CMK (cell line): Measurements from ENCODE around the gene KIF25.
"Not testable (repeated sequence)": the region's sequence is repeated elsewhere in the genome, so short reads cannot be mapped to it uniquely, and the experiment has no call there.

Source experiments
- DNase-seq: peaks from one replicate; pipeline ENCODE4 v3.0.0-alpha.2; 2010; ENCODE audit warnings: low read depth

KIF25 gene

GRCh38 chr6:167995731-167996151 lies 1.7 kb upstream of the KIF25 start:
- no peak for DNase-seq

- peak; percentile 11 for DNase-seq
These were observed 859 bp upstream of the KIF25 start for GRCh38 chr6:167996424-167997199.

DNA sequence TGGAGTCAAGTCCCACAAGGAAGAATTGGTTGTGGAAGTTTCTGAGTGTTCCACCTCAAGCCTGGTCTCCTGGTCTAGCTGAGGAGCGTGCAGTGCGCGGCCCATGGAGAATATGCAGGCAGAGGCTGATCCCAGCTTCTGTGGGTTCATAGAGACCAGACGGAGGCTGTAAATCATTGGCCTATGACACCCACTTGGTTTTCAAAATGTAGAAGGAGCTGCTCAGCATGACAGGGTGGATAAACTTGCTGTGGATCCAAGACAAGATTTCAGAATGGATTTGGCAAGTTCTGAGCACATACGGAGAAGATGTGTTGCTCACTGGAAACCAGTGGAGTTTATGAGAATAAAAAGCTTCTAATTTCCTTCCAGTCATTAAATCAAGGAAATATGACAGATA lies 744 bp downstream of the KIF25 start:
- DNase-seq: no peak

DNA sequence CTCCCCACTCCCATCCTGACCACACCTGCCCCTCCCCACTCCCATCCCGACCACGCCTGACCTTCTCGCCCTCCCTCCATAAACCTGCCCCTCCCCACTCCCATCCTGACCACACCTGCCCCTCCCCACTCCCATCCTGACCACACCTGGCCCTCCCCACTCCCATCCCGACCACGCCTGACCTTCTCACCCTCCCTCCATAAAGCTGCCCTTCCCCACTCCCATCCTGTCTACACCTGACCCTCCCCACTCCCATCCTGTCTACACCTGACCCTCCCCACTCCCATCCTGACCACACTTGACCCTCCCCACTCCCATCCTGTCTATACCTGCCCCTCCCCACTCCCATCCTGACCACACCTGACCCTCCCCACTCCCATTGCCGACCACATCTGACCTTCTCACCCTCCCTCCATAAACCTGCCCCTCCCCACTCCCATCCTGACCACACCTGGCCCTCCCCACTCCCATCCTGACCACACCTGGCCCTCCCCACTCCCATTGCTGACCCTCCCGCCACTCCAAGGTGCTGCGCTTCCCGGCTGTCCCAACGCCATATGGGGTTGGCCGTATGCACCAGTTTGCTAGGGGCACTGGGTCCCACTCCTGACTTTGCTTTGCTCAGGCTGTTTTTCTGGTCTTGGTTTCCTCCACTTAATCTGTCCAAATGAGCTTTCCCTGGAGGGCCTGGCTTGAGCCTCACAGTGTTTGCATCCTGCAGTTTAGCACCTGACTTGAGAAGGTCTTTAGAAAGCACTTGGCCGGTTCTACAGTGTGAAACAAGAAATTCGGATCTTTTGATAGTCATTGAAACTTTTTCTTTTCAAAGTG lies 2.9 kb downstream of the KIF25 start:
- no peak for DNase-seq

- DNase-seq: no peak
These were observed 3.5 kb downstream of the KIF25 start for GRCh38 chr6:168001029-168001332.

DNA sequence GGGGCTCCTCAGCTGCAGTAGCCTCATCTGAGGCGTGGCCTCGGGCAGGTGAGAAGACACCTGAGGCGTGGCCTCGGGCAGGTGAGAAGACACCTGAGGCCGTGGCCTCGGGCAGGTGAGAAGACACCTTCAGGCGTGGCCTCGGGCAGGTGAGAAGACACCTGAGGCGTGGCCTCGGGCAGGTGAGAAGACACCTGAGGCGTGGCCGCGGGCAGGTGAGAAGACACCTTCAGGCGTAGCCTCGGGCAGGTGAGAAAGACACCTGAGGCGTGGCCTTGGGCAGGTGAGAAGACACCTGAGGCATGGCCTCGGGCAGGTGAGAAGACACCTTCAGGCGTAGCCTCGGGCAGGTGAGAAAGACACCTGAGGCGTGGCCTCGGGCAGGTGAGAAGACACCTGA lies 4.0 kb downstream of the KIF25 start:
- DNase-seq: not testable (repeated sequence)

- DNase-seq: no peak
These were observed 5.3 kb downstream of the KIF25 start for GRCh38 chr6:168002804-168003203.

DNA sequence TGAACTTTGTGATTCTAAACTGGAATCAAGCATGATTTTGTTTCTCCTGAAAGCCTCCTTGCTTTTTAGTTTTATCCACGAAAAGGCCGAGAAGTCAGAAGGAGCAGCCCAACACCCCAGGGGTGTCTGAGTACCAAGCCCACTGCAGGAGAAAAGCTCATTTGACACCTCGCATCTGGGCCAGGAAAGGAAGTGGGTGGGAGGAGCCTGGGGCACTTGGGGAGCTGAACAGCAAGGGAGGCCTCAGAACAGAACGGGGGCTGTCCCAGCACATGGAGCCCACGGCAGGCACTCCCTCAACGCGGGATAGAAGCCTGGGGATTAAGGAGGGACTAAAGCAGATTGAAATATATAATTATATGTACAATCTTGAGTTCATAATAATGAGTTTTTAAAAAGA lies 6.6 kb downstream of the KIF25 start:
- no peak for DNase-seq

DNA sequence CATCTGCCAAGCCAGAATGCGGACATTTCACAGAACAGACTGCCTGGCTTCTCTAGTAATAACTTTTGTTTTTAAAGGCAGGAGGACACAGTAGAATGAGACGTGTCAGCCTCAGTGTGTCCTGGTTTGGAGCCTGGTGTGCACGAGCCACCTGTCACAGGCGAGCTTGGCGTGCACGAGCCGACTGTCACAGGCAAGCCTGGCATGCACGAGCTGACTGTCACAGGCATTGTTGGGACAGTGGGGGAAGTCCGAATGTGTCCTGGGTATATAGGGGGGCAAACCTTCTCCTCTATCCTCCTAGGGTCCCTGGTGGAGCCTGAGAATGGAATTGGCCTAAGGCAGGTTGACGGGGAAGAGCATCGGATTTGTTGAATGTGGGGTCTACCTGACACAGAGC lies 7.5 kb downstream of the KIF25 start:
- DNase-seq: no peak

DNA sequence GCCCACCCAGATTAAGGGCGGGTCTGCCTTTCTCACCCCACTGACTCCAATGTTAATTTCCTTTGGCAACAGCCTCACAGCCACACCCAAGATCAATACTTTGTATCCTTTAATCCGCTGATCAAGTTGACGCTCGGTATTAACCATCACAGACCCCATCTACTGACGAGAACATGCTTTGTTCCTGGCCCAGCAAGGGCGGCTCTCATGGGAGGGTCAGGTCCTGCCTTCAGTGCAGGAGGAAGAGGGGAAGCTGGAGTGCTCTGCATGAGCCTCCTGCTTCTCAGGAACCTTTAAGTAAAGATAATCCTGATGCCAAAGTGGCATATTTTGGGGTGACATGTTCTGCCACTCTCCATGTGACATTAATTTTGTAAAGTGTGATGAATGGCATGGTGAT lies 8.3 kb downstream of the KIF25 start:
- no peak for DNase-seq

- no peak for DNase-seq
These were observed 10.3 kb downstream of the KIF25 start for GRCh38 chr6:168007592-168008338.

DNA sequence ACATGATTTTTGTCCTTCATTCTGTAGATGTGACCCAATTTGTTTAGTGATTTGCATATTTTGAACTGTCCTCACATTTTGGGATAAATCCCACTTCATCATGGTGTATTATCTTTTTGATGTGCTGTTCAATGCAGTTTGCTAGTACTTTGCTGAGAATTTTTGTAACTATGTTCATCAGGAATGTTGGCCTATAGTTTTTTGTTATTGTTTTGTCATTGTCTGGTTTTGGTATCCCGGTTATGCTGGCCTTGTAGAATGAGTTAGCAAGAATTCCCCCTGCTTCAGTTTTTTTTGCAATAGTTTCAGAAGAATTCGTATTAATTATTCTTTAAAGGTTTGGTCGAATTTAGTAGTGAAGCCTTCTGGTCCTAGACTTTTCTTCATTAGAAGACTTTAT lies 11.9 kb downstream of the KIF25 start:
- no peak for DNase-seq

GRCh38 chr6:168011291-168011690 lies 13.8 kb downstream of the KIF25 start:
- DNase-seq: no peak

- DNase-seq: no peak
These were observed 15.2 kb downstream of the KIF25 start for GRCh38 chr6:168012431-168013249.

DNA sequence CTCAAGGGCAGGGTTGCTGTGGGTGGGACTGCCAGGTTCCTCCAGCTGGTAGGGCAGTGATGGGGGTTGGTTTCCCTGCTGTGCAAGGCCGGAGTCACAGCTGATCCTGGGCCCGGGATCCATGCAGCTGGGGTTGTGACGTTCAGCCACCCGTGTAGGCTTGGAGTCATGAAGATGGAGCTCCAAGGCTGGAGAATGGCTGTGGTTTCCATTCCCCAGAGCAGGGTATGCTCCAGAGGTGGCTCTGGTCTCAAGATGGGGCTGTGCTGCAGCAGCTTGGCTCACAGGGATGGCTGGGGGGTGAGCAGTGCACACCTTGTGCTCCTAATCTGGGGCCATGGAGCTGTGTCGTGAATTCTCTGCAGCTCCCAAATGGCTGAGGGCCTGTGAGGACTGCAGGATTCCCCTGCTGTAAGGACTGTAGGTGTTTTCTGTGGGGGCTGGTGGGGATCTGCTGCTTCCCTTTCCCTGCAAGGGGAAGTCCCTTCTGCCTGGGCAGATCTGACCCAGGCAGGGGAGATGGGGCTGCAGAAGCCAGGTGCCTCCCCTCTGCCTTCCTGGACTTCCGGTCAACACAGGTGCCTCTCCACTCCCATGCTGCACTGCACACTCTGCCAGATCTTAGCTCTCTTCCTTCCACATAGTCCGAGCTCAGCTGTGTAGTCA lies 15.9 kb downstream of the KIF25 start:
- no peak for DNase-seq

GRCh38 chr6:168014428-168014827 lies 17.0 kb downstream of the KIF25 start:
- no peak for DNase-seq

GRCh38 chr6:168015009-168015408 lies 17.5 kb downstream of the KIF25 start:
- DNase-seq: no peak

DNA sequence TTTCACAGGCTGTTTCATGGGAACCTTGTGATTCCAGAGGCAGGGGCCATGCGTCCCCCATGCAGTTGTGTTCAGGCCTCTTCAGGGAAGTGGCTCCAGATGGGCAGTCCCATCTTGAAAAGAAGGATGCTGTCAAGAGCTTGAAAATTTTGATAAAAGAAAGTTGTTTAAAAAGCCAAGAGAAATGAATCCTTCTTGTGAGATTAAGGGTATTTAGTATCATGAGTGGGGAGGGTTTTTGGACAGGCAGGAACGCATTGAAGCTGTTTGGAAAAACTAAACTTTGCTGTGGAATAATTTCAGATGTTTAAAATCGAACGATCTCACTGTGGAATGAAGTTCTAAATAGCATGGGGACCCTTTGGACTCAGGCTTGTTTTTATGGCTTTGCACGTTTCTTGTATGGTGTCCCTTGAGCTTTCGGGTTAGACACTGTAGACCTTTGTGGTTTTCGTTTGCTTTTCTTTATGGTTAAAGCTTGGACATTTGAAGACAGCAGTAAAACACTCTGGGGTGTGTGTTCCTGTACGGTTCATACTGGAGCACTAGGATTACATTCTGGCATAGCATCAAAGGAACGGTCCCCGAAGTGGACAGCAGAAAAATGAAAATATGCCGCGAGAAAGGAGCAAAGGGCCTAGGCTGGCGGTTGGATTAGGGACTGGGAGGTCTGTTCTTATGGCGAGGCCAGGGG lies 18.2 kb downstream of the KIF25 start:
- DNase-seq: no peak

- no peak for DNase-seq
These were observed 18.7 kb downstream of the KIF25 start for GRCh38 chr6:168016176-168016620.

- DNase-seq: no peak
These were observed 19.5 kb downstream of the KIF25 start for GRCh38 chr6:168016721-168017525.
